GM20000 (cell line): ENCODE results near the gene RAB5B.
"Not testable (repeated sequence)": the region's sequence is repeated elsewhere in the genome, so short reads cannot be mapped to it uniquely, and the experiment has no call there.

ENCODE experiments used
- DNase-seq: peaks from one replicate; pipeline ENCODE4 v3.0.0; 2012; ENCODE audit warnings: low spot score
- CTCF ChIP-seq: IDR thresholded peaks from 2 replicates; pipeline ENCODE4 v1.5.1; 2012; ENCODE audit warnings: mild to moderate bottlenecking, control low read depth; ENCODE audit errors: extremely low read depth, missing control alignments

Gene RAB5B

GRCh38 chr12:55978393-55978792 lies 4.5 kb downstream of the RAB5B start:
- no peak for TF ChIP-seq CTCF
- no peak for DNase-seq

- no peak for TF ChIP-seq CTCF
- DNase-seq: no peak
These were observed 5.2 kb downstream of the RAB5B start for GRCh38 chr12:55979069-55979468.

GRCh38 chr12:55981882-55982281 lies 8.0 kb downstream of the RAB5B start:
- DNase-seq: not testable (repeated sequence)

GRCh38 chr12:55982319-55982936 lies 8.6 kb downstream of the RAB5B start:
- peak; percentile 68 for DNase-seq
- no peak for TF ChIP-seq CTCF

GRCh38 chr12:55983232-55983842 lies 9.5 kb downstream of the RAB5B start:
- no peak for TF ChIP-seq CTCF
- no peak for DNase-seq

GRCh38 chr12:55984861-55985260 lies 11.0 kb downstream of the RAB5B start:
- DNase-seq: no peak
- no peak for TF ChIP-seq CTCF

GRCh38 chr12:55985341-55985740 lies 11.5 kb downstream of the RAB5B start:
- TF ChIP-seq CTCF: no peak
- no peak for DNase-seq

- not testable (repeated sequence) for DNase-seq
These were observed 12.1 kb downstream of the RAB5B start for GRCh38 chr12:55985976-55986375.
